Limb (tissue), 2 donors: ENCODE results near the gene ZNF750.

ENCODE experiments used
- DNase-seq, 2 donors: peaks; one replicate each; pipeline ENCODE4 v3.0.0-alpha.2; 2016; ENCODE audit errors: extremely low spot score in 2 of 2

Gene ZNF750

GRCh38 chr17:82839617-82840292 is at the start of gene ZNF750:
Gene ZNF750 (minus strand): TSS chr17:82840022. CDS start chr17:82832454, 7,568 bp downstream.
- no peak for DNase-seq

DNA sequence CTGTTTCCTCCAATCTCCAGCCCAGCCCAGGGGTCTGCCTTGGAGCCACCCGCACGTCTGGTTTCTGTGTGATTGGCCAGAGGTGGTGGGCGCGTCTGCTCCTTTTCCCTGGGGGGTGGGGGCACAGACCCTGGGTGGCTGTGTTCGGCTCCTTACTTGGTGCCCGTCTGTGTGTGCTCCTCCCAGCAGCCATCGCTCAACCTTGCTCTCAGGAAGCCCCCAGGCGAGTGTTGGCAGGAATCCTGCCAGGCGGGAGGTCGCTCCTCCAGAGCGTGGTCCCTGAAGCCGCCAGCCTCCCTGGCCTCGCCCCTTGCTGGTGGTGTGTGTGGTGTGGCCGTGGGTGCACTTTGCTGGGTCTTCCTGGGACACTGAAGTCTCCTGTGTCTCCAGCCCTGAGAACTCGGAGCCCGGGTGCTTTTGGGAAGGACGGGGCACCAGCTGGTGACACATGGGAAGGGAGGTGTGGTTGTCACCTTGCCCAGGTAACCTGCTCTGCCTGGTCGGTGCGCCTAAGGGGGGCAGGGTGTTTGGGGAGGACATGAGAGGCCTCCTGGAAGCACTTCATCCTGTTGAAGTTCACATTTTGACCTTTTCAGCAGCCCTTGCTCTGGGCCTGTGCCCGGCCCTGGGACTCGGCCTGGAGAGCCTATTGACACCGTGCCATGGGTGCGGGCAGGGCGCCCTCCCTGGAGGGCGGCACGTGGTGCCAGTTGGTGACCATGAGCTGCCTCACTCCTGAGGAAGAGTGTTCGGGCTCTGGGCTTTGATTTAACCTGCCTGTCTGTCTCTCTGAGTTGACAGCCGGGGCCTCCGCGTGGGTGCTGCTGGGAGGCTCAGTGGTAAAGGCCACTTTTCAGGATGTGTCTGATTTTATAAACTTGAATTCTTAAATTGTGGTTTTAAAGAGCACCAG is 49.0 kb upstream of the ZNF750 start:
- no peak for DNase-seq

- DNase-seq, result no peak
Measured at GRCh38 chr17:82887255-82888164, 47.7 kb upstream of the ZNF750 start.

- no peak for DNase-seq
Measured at GRCh38 chr17:82884970-82885353, 45.1 kb upstream of the ZNF750 start.

- DNase-seq, result no peak
Measured at GRCh38 chr17:82884341-82884969, 44.6 kb upstream of the ZNF750 start.

- no peak for DNase-seq
Measured at GRCh38 chr17:82883419-82884031, 43.7 kb upstream of the ZNF750 start.

- DNase-seq, result no peak
Measured at GRCh38 chr17:82882715-82883418, 43.0 kb upstream of the ZNF750 start.

DNA sequence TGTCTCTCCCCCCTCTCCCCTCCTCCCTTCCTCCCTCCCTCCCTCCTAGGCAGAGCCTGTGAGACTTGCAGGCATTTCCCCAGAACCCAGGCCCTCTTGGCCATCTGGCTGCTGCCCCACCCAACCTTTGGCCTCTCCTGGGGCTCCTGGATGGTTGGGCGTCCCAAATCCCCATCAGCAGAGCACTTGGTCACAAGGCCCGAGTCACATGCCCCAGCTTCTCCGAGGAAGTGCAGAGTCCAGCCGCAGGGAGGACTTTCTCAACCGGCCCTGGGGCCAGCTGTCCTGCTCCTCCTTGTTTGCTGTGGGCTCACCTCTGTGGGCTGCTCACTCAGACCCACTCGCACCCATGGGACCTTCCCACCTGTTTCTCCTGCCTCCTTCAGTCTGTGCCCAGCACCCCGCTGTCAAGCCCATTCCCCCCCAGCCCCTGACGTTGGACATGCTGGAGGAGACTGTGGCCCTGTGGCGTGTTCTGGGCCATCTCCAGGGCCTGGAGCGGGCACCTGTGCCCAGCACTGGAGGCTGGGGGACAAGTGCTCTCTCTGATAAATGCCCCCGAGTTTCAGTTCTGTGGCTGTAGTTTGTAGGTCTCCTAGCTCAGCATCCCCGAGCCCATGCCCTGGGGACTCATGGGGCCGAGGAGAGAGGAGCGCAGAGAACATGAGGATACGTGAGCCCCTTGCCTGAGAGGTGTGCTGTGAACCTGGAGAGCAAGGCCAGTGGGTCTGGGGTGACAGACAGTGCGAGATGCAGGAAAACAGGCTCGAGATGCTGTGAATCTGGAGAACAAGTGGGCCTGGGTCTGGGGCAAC is 42.3 kb upstream of the ZNF750 start:
- DNase-seq, result no peak

- DNase-seq, result no peak
Measured at GRCh38 chr17:82881324-82881823, 41.6 kb upstream of the ZNF750 start.

DNA sequence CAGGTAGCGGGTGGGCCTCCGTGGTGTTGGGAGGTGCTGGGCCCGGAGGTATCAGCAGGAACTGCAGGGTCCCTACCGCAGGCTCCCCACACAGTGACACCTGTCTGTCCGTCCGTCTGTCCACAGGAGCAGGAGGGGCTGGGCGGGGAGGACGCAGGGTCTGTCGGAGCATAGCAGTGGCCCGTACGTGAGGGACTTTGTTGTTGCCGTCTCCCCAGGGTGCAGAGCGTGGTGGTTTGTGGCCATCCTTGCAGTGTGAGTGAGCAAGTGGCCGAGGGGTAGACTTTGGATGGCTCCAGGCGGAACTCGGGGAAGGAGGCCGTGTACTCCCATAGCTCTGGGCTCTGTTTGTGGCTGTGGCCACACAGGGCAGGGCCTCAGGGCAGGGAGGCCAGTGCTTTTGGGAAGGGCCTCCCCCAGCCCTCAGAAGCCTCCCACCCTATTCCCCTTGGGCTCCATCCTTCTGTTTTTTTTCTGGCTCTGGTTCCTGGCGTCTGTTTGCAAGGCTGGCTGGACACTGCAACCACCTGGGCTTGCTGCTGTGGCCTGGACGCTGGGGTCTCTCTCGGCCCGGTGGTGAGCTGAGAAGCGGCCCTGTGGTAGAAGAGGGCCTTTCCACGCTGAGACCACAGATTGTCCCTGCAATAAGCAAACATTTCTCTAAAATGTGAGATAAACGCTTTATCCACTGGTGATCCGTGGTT is 41.0 kb upstream of the ZNF750 start:
- no peak for DNase-seq

DNA sequence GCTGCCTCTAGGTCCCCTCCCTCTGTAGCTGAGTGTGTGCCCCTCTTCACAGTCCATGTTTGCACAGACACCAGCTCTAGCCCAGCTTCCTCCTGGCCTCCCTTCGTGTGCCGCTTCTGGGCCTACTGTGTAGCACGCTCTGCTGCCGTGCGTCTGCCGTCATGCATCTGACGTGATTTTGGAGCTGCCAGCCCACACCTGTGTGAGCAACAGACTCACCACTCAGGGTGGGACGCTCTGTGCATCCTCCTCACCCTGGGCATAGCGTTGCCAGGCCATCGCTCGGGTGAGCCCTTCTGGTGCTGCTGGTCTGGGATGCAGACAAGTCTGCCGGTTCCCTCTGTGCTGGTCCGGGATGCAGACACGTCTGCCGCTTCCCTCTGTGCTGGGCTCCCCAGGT is 39.4 kb upstream of the ZNF750 start:
- DNase-seq, result no peak

DNA sequence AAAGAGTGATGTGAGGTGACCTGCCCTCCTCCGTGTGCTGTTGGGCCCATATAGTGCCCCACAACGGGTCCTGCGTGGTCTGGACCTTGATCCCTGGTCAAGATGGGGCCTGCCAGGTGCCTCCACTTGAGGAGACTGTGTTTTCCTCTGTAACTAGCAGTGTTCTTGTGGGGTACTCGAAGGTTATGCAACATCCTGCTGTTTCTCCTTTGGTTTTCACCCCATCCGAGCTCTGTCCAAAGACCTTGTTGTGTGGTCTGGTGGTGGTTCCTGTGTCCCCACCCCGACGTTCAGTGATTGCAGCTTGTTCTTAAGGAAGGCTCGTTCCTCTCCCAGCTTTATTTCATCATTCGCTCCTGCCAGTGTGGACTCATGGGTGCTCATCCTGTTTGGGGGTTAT is 38.7 kb upstream of the ZNF750 start:
- DNase-seq, result no peak

DNA sequence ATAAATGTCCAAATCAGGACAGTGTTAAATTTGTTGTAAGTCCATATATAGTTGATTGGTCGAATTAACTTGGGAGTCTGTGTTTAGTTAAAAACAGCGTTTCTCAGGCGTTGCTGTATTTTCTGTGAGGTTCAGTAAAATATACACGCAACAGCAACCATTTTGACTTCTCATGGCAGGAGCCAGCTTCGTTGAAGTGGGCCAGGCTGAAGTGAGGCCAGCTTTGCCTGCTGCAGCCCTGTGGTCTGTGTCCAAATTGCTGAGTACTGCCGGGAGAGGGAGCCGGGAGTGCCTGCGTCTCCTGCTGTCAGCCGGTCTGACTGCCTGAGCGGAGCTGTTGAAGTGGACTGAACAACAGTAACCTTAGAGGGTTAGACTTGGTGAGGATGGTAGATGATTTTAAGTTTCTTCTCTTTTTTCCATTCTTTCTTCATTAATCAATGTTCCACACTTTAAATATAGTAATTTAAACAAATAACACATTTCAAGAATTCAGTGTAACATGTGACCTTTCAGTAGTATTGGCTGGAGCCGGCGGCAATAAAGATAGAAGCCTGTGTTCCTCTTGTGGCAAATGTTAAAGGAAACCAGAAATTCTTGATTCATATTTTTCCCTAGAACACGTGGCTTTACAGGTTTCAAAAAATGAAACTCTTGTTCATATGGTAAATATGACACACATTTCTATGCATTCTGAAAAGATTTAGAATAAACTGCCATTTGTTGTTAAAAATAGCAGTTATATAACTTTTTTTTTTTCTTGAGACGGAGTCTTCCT is 37.0 kb upstream of the ZNF750 start:
- peak; percentile 73 to 76 for DNase-seq

GRCh38 chr17:82876149-82876548 is 36.3 kb upstream of the ZNF750 start:
- DNase-seq, result no peak

GRCh38 chr17:82875407-82875856 is 35.6 kb upstream of the ZNF750 start:
- no peak for DNase-seq

GRCh38 chr17:82874011-82874835 is 34.4 kb upstream of the ZNF750 start:
- DNase-seq, result no peak

GRCh38 chr17:82873521-82873920 is 33.7 kb upstream of the ZNF750 start:
- DNase-seq, result no peak
